GM23338 (cell line): ENCODE measurements around the gene SLC29A1.

Experiments used
- CREB1 ChIP-seq: fragments of 250-450 bp; sonication (Bioruptor Pico); IDR thresholded peaks from 2 replicates; pipeline ENCODE4 v1.5.0; 2020; ENCODE audit warnings: low read depth, mild to moderate bottlenecking, moderate library complexity
- CTCF ChIP-seq, 2 experiments: fragments of 200-600 bp in 1 of 2; sonication (generic) in 1 of 2; conservative IDR thresholded peaks; 2 replicates each; pipeline versions ENCODE4 v1.5.1 to v1.6.1; 2016 to 2017; ENCODE audit warnings: antibody characterized with exemption in 2 of 2, low read depth in 2 of 2, mild to moderate bottlenecking in 2 of 2, moderate library complexity in 1 of 2
- ETS1 ChIP-seq: IDR thresholded peaks from 2 replicates; pipeline ENCODE4 v1.6.1; 2016; ENCODE audit warnings: antibody characterized with exemption
- EZH2 ChIP-seq: fragments of 200-600 bp; sonication (generic); IDR thresholded peaks from one replicate; pipeline ENCODE4 v1.8.0; 2017; ENCODE audit warnings: antibody characterized with exemption, mild to moderate bottlenecking, low read depth; ENCODE audit not compliant: unreplicated experiment
- EZH2phosphoT487 ChIP-seq: fragments of 200-600 bp; sonication (generic); IDR thresholded peaks from one replicate; pipeline ENCODE4 v1.8.1; 2018; ENCODE audit warnings: antibody characterized with exemption; ENCODE audit not compliant: unreplicated experiment
- JUNB ChIP-seq: IDR thresholded peaks from one replicate; pipeline ENCODE4 v1.6.1; 2016; ENCODE audit warnings: antibody characterized with exemption; ENCODE audit not compliant: unreplicated experiment
- NANOG ChIP-seq: IDR thresholded peaks from 2 replicates; pipeline ENCODE4 v1.6.1; 2016; ENCODE audit warnings: antibody characterized with exemption, borderline replicate concordance
- POLR2AphosphoS5 ChIP-seq: IDR thresholded peaks from 2 replicates; pipeline ENCODE4 v1.6.1; 2016; ENCODE audit warnings: antibody characterized with exemption, low read depth
- REST ChIP-seq: IDR thresholded peaks from one replicate; pipeline ENCODE4 v1.6.1; 2018; ENCODE audit warnings: antibody characterized with exemption; ENCODE audit not compliant: unreplicated experiment
- STAT1 ChIP-seq: IDR thresholded peaks from one replicate; pipeline ENCODE4 v1.6.1; 2016; ENCODE audit warnings: antibody characterized with exemption; ENCODE audit not compliant: unreplicated experiment
- ZNF114 ChIP-seq: fragments of 250-450 bp; sonication (Bioruptor Pico); IDR thresholded peaks from 2 replicates; pipeline ENCODE4 v1.5.0; 2020; ENCODE audit warnings: mild to moderate bottlenecking, moderate library complexity
- ZNF331 ChIP-seq: fragments of 250-450 bp; sonication (Bioruptor Pico); IDR thresholded peaks from 2 replicates; pipeline ENCODE4 v1.5.0; 2020; ENCODE audit warnings: low read depth, mild to moderate bottlenecking, moderate library complexity
- ZNF462 ChIP-seq: fragments of 250-450 bp; sonication (Bioruptor Pico); IDR thresholded peaks from 2 replicates; pipeline ENCODE4 v1.5.0; 2020; ENCODE audit warnings: mild to moderate bottlenecking, moderate library complexity

- no peak for TF ChIP-seq POLR2AphosphoS5
- TF ChIP-seq CTCF (conservative IDR thresholded peaks at IDR 0.05; ENCODE audit: low read depth in 2 of 2) = no peak
- TF ChIP-seq ETS1 = no peak
- TF ChIP-seq REST = no peak
- no peak for TF ChIP-seq EZH2phosphoT487
- TF ChIP-seq EZH2 = no peak
- no peak for TF ChIP-seq STAT1
- TF ChIP-seq CREB1 (CRISPR knock-in tag) = no peak
- TF ChIP-seq ZNF114 (CRISPR knock-in tag) = no peak
- TF ChIP-seq JUNB = no peak
- TF ChIP-seq ZNF331 (CRISPR knock-in tag) = no peak
- no peak for TF ChIP-seq ZNF462 (CRISPR knock-in tag)
- no peak for TF ChIP-seq NANOG
Measured at GRCh38 chr6:44264154-44265006, 41.0 kb downstream of the SLC29A1 start.
